T-cell (primary cell): ENCODE measurements around the gene SELENOP. TPM values are rescaled to one million over a fixed set of nuclear protein-coding genes. Genes with fewer than 3 reads are reported as not detected.

ENCODE experiments used
- ATAC-seq, 4 experiments: fragments of 200-7000 bp in 3 of 4; fragments of 150-1000 bp in 1 of 4; cut with Tn5 transposase; replicated peaks in 1 of 4; 1 replicate in 3 of 4; 2 replicates in 1 of 4; pipeline ENCODE4 v1.10.0; 2021; ENCODE audit warnings: moderate library complexity in 3 of 4, mild to moderate bottlenecking in 2 of 4, moderate number of reproducible peaks in 1 of 4
- CTCF ChIA-PET, 2 donors: fragments of 300-600 bp; sonication (Branson Sonifier 250); formaldehyde crosslinking; loops; one replicate each; lab custom pipeline; 2022; ENCODE audit warnings: antibody characterized with exemption in 2 of 2; lab: Charles Lee
- POLR2A ChIA-PET, 2 donors: fragments of 300-600 bp; sonication (Branson Sonifier 250); formaldehyde crosslinking; loops; one replicate each; lab custom pipeline; 2022; ENCODE audit warnings: antibody characterized with exemption in 2 of 2; lab: Charles Lee
- DNase-seq, 35 experiments: peaks; one replicate each; pipeline versions ENCODE4 v3.0.0 to v3.0.0-alpha.2; 2013 to 2023
- H3K27ac ChIP-seq: one replicate; pipeline ENCODE4 v1.5.1; 2013; ENCODE audit warnings: low read length
- H3K27me3 ChIP-seq, 2 experiments: replicated peaks in 1 of 2; 1 replicate in 1 of 2; 2 replicates in 1 of 2; pipeline versions ENCODE4 v1.6.1 to v1.7.0; 2013; ENCODE audit warnings: low read length in 1 of 2, mixed read lengths in 1 of 2; ENCODE audit not compliant: control insufficient read depth in 2 of 2, insufficient read depth in 2 of 2; ENCODE audit errors: extremely low read depth in 1 of 2
- H3K36me3 ChIP-seq, 2 donors: 1 replicate in 1 of 2; 2 replicates in 1 of 2; pipeline versions ENCODE4 v1.6.1 to v1.7.0; 2013; ENCODE audit warnings: low read length in 1 of 2; ENCODE audit not compliant: control insufficient read depth in 2 of 2, insufficient read depth in 1 of 2; ENCODE audit errors: extremely low read depth in 1 of 2
- H3K4me1 ChIP-seq, 2 experiments: 1 replicate in 1 of 2; 2 replicates in 1 of 2; pipeline versions ENCODE4 v1.6.1 to v1.7.0; 2013; ENCODE audit warnings: low read length in 2 of 2, mixed read lengths in 1 of 2; ENCODE audit not compliant: insufficient read depth in 2 of 2, control insufficient read depth in 1 of 2; ENCODE audit errors: extremely low read depth in 1 of 2
- H3K4me3 ChIP-seq, 2 donors: 1 replicate in 1 of 2; 2 replicates in 1 of 2; pipeline versions ENCODE4 v1.5.1 to v1.7.0; 2013; ENCODE audit warnings: mild to moderate bottlenecking in 2 of 2, low read length in 1 of 2, moderate library complexity in 1 of 2; ENCODE audit not compliant: control insufficient read depth in 1 of 2; ENCODE audit errors: extremely low read depth in 1 of 2
- H3K9me3 ChIP-seq: 2 replicates; pipeline ENCODE4 v1.7.0; 2013
- H3K27ac Mint-ChIP-seq, 2 donors: one replicate each; pipeline ENCODE4 v1.8.0; 2020 to 2021; ENCODE audit warnings: mild to moderate bottlenecking in 2 of 2, mixed read lengths in 2 of 2
- H3K27me3 Mint-ChIP-seq, 2 donors: one replicate each; pipeline ENCODE4 v1.8.0; 2021 to 2022; ENCODE audit warnings: mixed read lengths in 2 of 2
- H3K36me3 Mint-ChIP-seq: one replicate; pipeline ENCODE4 v1.8.0; 2021; ENCODE audit warnings: mixed read lengths
- H3K4me1 Mint-ChIP-seq, 3 donors: one replicate each; pipeline ENCODE4 v1.8.0; 2020 to 2022; ENCODE audit warnings: mixed read lengths in 3 of 3, mild to moderate bottlenecking in 1 of 3
- H3K4me3 Mint-ChIP-seq, 3 donors: one replicate each; pipeline ENCODE4 v1.8.0; 2020 to 2022; ENCODE audit warnings: mild to moderate bottlenecking in 3 of 3, mixed read lengths in 3 of 3, moderate library complexity in 3 of 3
- H3K9me3 Mint-ChIP-seq, 3 donors: one replicate each; pipeline ENCODE4 v1.8.0; 2020 to 2022; ENCODE audit warnings: mixed read lengths in 3 of 3
- WGBS: methylation state at CpG from one replicate; pipeline ENCODE4 v1.1.5; 2013; ENCODE audit warnings: missing lambda C conversion rate; ENCODE audit not compliant: insufficient coverage; 5-methylcytosine and 5-hydroxymethylcytosine counted together
- total RNA-seq, 35 experiments: library from RNA in 6 of 35; stranded (reverse) in 6 of 35; fragments of 120-200 nt in 1 of 35; gene quantifications; one replicate each; pipeline versions ENCODE4 v1.2.1 to v1.2.4 and lab custom pipeline; 2013 to 2026

SELENOP gene
- total RNA-seq, 5 donors from 2014 or later (not counting 1 experiment from before 2014, with no cell fraction given) = 0.68 to 3.1 (median 2.6) TPM

- H3K36me3 ChIP-seq = no peaks in the 10 kb centered on the region
- ChIA-PET POLR2A (no interaction called here), CTCF (no interaction called here)
- H3K27me3 ChIP-seq = peaks cover 0 to 4% of the 10 kb centered on the region in 2 experiments
- H3K27ac Mint-ChIP-seq = no peak overlapping the region
- H3K27me3 Mint-ChIP-seq = peaks cover 12 to 16% of the 10 kb centered on the region in 2 donors
- H3K36me3 Mint-ChIP-seq = no peaks in the 10 kb centered on the region
- H3K4me1 Mint-ChIP-seq = no peaks in the 10 kb centered on the region
- no peaks in the 10 kb centered on the region for H3K9me3 ChIP-seq
- H3K4me1 ChIP-seq = no peaks in the 10 kb centered on the region
- DNase-seq = no peak
- no peak overlapping the region for H3K4me3 ChIP-seq
- 90% methylated on average over 1 of the region's 2 CpGs for WGBS
- no peak for ATAC-seq
- no peak overlapping the region for H3K27ac ChIP-seq
- H3K9me3 Mint-ChIP-seq = peaks cover 0 to 7% (median 4%) of the 10 kb centered on the region in 3 donors
- no peak overlapping the region for H3K4me3 Mint-ChIP-seq
Measured at GRCh38 chr5:42830924-42831323, 19.2 kb upstream of the SELENOP start.

GRCh38 chr5:42828671-42829070 is 17.0 kb upstream of the SELENOP start:
- Mint-ChIP-seq H3K4me1 (no peaks in the 10 kb centered on the region), H3K27me3 (peaks cover 12 to 16% of the 10 kb centered on the region in 2 donors), H3K36me3 (no peaks in the 10 kb centered on the region), H3K4me3 (no peak overlapping the region), H3K27ac (no peak overlapping the region), H3K9me3 (no peaks in the 10 kb centered on the region)
- H3K36me3 ChIP-seq = no peaks in the 10 kb centered on the region
- H3K4me3 ChIP-seq = no peak overlapping the region
- CTCF ChIA-PET = no interaction called here
- whole genome bisulfite sequencing = 96% methylated on average over 2 of the region's 2 CpGs
- POLR2A ChIA-PET = no interaction called here
- ATAC-seq (no peak), DNase-seq (no peak)
- H3K27me3 ChIP-seq = peaks cover 0 to 4% of the 10 kb centered on the region in 2 experiments
- no peak overlapping the region for H3K27ac ChIP-seq
- no peaks in the 10 kb centered on the region for H3K4me1 ChIP-seq
- H3K9me3 ChIP-seq = no peaks in the 10 kb centered on the region

DNA sequence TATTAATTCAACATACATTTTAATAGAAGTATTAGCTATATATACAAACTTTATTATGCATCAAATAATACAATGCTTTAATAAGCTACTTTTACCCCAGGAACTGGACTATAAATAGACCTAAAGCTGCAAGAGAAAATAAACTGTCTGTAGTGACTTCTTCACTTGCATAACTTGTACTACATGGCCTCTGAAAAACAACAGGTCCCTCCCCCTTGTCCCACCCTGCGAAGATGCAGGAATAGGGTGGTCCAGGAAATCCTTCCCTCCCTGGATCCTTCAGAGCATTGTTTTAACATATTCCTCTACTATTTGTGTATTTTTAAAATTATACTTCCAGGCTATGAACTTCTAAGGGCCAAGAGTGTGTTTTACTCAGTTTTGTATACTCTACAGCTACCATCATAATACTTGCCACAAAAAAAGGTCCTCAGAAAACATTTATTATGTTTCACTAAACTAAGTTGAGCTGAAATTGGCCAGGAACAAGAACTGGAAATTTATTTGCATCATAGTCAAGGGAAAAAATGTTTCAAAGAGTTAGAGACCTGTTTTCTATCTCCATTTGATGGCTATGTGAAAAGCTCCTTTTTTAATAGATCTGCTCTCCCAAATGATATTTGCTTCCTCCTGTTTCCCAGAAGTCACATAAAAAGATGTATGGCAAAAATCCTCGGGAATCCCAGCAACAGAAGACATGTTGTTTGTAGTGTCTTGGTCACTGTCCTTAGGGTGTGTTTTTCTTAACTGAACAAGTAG is 15.2 kb upstream of the SELENOP start:
- Histone ChIP-seq H3K27ac (no peak overlapping the region), H3K4me1 (no peaks in the 10 kb centered on the region), H3K36me3 (no peaks in the 10 kb centered on the region), H3K4me3 (no peak overlapping the region), H3K27me3 (no peaks in the 10 kb centered on the region), H3K9me3 (no peaks in the 10 kb centered on the region)
- no CpG with 5 or more reads among the region's 2 CpGs for WGBS
- ChIA-PET CTCF (no interaction called here), POLR2A (interaction anchor here in 1 of 2 donors (0.6 kb wide), 1 partner anchor 504 kb away, joined by 3 read pairs; no protein-coding TSS in a partner anchor)
- DNase-seq (no peak), ATAC-seq (no peak)
- no peaks in the 10 kb centered on the region for H3K36me3 Mint-ChIP-seq
- H3K27ac Mint-ChIP-seq = no peak overlapping the region
- no peaks in the 10 kb centered on the region for H3K4me1 Mint-ChIP-seq
- no peak overlapping the region for H3K4me3 Mint-ChIP-seq
- peaks cover 9 to 16% of the 10 kb centered on the region in 2 donors for H3K27me3 Mint-ChIP-seq
- H3K9me3 Mint-ChIP-seq = no peaks in the 10 kb centered on the region

- Mint-ChIP-seq H3K36me3 (no peaks in the 10 kb centered on the region), H3K4me1 (no peaks in the 10 kb centered on the region), H3K4me3 (no peak overlapping the region), H3K27ac (no peak overlapping the region), H3K27me3 (peaks cover under 1 to 5% of the 10 kb centered on the region in 2 donors), H3K9me3 (no peaks in the 10 kb centered on the region)
- H3K27ac ChIP-seq = no peak overlapping the region
- ATAC-seq (no peak), DNase-seq (no peak)
- no peaks in the 10 kb centered on the region for H3K27me3 ChIP-seq
- H3K4me3 ChIP-seq = no peak overlapping the region
- 76% methylated on average over 6 of the region's 9 CpGs for WGBS
- CTCF ChIA-PET = no interaction called here
- POLR2A ChIA-PET = no interaction called here
- H3K4me1 ChIP-seq = no peaks in the 10 kb centered on the region
- H3K36me3 ChIP-seq = no peaks in the 10 kb centered on the region
- H3K9me3 ChIP-seq = no peaks in the 10 kb centered on the region
Measured at GRCh38 chr5:42825422-42826148, 13.9 kb upstream of the SELENOP start.

GRCh38 chr5:42824347-42824976 is 12.8 kb upstream of the SELENOP start:
- Histone ChIP-seq H3K4me3 (no peak overlapping the region), H3K4me1 (no peaks in the 10 kb centered on the region), H3K27me3 (no peaks in the 10 kb centered on the region), H3K27ac (no peak overlapping the region), H3K9me3 (no peaks in the 10 kb centered on the region), H3K36me3 (no peaks in the 10 kb centered on the region)
- Mint-ChIP-seq H3K27ac (no peak overlapping the region), H3K27me3 (peaks cover 0 to 10% of the 10 kb centered on the region in 2 donors), H3K4me1 (no peaks in the 10 kb centered on the region), H3K4me3 (no peak overlapping the region), H3K36me3 (no peaks in the 10 kb centered on the region), H3K9me3 (no peaks in the 10 kb centered on the region)
- 74% methylated on average over 5 of the region's 7 CpGs for WGBS
- ChIA-PET CTCF (no interaction called here), POLR2A (interaction anchor here (0.6 kb wide), 2 partner anchors 342 to 1133 kb away, joined by 3 read pairs; no protein-coding TSS in a partner anchor)
- DNase-seq (no peak), ATAC-seq (no peak)

DNA sequence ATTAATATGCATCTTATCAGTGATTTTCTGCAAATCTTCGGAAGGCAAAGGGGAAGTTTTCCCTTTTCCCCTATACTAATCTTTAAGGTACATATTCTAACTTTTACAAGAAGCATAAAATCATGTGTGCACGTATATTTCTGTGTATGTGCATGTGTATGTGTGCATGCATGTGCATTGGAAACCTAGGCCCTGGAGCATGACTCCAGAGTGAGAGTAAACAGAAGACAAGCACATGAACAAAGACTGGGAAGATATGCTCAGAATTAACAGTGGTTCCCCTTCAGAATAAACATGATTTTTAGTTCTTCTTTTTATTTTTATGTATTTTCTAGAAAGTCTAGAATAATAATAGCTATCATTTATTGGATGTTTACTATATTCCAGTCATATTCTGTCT is 10.9 kb upstream of the SELENOP start:
- CTCF ChIA-PET = interaction anchor here in 1 of 2 donors (0.6 kb wide), 1 partner anchor 687 kb away, joined by 3 read pairs; no protein-coding TSS in a partner anchor
- no peaks in the 10 kb centered on the region for H3K36me3 Mint-ChIP-seq

More for the DNA sequence above, 10.9 kb upstream of the SELENOP start:
- Histone ChIP-seq H3K36me3 (no peaks in the 10 kb centered on the region), H3K27ac (no peak overlapping the region), H3K4me1 (no peaks in the 10 kb centered on the region), H3K9me3 (no peaks in the 10 kb centered on the region), H3K4me3 (no peak overlapping the region), H3K27me3 (no peaks in the 10 kb centered on the region)
- H3K4me3 Mint-ChIP-seq = no peak overlapping the region
- no peaks in the 10 kb centered on the region for H3K4me1 Mint-ChIP-seq
- H3K9me3 Mint-ChIP-seq = no peaks in the 10 kb centered on the region
- POLR2A ChIA-PET = no interaction called here
- no CpG with 5 or more reads among the region's 2 CpGs for WGBS
- H3K27me3 Mint-ChIP-seq = peaks cover 0 to 9% of the 10 kb centered on the region in 2 donors
- no peak overlapping the region for H3K27ac Mint-ChIP-seq
- no peak for DNase-seq
- no peak for ATAC-seq
